Amygdala (tissue), 56 donors: ENCODE data around the gene PTPRG.
"Not testable (repeated sequence)": the region's sequence is repeated elsewhere in the genome, so short reads cannot be mapped to it uniquely, and the experiment has no call there.

Experiments used
- DNase-seq, 56 donors: peaks; one replicate each; lab custom pipeline; 2025; lab: John Stamatoyannopoulos, UW

The PTPRG gene

GRCh38 chr3:61679026-61679425 is 117.7 kb downstream of the PTPRG start:
- DNase-seq: no peak

- DNase-seq: no peak
Observed at GRCh38 chr3:61680617-61681016, 119.2 kb downstream of the PTPRG start.

GRCh38 chr3:61681636-61682035 is 120.3 kb downstream of the PTPRG start:
- no peak for DNase-seq

DNA sequence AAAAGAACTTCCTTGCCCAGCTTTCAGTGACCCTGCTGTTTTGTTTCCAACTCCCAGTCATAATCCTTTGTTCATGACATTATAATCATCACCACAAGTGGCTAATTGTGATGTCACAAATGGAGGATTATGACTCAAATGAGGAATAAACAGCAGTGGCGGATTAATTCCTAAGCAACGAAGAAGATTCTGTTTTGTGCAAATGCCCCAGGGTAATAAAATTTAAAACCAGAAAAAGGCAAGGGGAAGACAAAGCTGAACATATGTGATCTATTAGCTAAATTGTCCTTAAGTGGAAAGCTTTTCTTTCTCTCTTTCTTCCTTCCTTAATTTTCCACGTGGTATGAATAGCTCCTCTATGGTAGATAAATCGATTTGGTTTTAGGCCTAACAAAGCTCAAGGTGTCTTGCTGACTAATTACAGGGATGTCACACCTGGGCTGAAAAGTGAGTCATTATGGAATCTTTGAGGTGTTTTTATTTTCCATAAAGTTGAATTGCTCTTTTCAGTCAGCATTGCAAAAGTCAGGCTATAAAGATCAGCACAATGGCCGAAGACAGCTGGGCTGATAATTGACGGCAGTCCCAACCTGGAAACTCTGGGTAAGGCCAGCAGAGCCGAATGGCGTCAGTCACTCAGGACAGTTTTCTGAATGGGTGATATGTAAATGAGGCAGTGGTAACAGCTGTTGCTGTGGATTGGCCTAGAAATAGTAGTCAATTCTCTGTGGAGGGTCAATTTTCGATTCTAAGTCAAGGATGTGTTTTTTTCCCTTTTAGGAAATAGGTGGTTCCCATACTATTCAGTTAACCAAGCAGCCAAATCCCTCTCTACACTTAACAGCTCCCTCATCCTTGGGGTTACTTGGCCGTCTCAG is 121.5 kb downstream of the PTPRG start:
- DNase-seq: no peak

GRCh38 chr3:61683549-61684236 is 122.3 kb downstream of the PTPRG start:
- DNase-seq: no peak

- DNase-seq: no peak
Observed at GRCh38 chr3:61684386-61684785, 123.0 kb downstream of the PTPRG start.

- no peak for DNase-seq
Observed at GRCh38 chr3:61685755-61686154, 124.4 kb downstream of the PTPRG start.

GRCh38 chr3:61686228-61686648 is 124.9 kb downstream of the PTPRG start:
- no peak for DNase-seq

DNA sequence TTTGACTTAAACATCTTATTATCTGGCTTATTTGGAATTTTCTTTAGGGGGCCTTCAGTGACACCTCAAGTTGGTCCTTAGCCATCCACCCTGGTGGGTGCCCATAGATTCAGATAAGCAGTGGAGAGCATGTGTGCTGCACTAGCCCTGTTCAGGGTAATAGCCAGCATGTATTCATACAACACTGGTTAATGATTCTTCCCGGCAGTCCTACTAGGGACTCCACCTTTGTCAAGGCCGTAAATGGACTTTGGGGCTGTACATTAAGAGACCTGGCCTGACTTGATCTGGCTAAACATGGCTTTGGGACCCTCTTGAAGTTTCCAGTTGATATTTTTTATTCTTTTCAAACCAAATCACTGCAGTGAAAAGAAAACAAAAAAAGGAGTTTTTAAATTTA is 125.8 kb downstream of the PTPRG start:
- DNase-seq: no peak

GRCh38 chr3:61687663-61688306 is 126.4 kb downstream of the PTPRG start:
- DNase-seq: no peak

DNA sequence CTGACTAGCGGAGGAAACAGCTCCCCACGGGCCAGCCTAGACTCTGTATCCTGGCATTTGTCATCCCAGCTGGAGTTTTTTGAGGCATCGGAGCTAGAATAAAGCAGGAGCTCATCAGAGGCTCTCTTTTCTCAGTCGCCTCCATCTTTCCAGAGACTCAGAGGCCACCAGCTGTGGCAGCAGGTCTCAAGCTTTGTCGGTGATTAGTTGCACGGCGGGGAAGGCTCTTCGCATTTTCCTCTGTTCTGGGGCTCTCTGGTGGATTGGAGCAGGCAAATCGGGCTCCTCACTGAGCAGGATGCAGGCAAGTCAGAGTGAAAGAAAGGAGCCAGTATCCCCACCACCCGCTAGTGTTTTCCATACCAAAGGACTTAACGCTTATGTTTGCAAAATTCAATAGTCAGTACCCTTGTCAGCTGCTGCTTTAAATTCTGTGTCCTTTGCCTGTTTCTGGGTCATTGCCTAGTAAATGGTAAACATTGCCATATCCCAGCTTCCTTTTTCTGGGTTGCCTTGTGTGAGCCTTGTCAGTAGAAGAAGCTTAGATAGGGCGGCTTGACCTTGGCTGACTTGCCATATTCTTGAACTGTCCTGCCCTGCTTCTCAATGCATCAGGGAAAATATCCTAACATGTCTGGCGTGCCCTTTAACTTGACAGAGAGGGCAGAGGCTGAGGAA is 127.1 kb downstream of the PTPRG start:
- peak in 1 of 56 donors; percentile 1 for DNase-seq

- no peak for DNase-seq
Observed at GRCh38 chr3:61690016-61690415, 128.6 kb downstream of the PTPRG start.

DNA sequence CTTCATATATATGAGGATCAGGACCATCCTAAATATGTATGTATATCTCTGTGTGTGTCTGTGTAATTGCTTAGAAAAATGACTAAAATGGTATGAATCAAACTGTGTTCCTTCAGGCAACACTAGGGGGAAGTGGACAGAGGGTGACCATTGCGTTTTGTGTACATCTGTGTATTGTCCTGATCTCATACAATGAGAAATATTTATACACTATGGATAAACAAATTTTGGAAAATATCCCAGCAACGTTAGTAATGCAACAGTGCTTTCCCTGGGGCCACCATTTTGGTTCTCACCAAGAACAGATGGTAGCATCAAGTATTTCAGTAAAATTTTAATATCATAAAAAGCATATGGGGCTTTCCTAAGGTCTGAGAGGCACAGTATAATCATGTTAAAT is 130.1 kb downstream of the PTPRG start:
- DNase-seq: no peak

DNA sequence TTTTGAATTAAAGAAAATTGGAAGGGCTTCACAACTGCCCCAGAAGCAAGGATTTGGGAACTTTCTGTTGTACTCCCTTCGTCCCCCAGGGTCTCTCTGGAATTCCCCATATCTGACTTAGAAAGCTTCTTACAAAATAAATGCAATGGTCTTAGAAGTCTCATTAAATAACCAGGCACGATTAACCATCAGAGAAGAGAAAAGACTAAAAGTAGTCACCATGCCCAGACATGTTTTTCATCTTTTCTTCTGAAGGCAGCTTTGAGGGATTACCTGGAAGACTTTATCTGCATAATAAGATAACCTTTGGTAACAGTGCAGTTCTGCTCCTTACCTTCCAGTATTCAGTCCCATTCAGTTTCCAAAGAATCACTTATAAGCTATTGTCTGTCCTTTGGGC is 135.9 kb downstream of the PTPRG start:
- DNase-seq: no peak

DNA sequence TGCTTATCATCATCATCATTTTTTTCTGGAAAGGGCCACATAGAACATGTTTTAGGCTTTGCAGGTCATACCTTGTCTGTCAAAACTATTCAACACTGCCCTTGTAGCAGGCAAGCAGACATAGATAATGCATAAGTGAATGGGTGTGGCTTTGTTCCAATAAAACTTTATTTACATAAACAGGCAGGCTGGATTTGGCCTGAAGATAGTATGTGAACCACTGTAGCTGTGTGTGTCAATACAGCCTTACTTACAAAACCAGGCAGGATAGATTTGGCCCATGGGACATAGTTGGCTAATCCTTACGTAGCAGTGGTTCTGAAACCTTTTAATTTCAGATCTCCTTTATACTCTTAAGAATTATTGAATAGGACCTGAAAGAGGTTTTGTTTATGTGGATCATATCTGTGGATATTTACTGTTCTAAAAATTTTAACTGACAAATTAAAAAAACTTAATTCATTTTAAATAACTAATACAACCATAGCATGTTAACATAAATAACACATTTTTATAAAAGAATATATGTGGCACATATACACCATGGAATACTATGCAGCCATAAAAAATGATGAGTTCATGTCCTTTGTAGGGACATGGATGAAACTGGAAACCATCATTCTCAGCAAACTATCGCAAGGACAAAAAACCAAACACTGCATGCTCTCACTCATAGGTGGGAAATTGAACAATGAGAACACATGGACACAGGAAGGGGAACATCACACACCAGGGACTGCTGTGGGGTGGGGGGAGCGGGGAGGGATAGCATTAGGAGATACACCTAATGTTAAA is 137.1 kb downstream of the PTPRG start:
- DNase-seq: not testable (repeated sequence)

DNA sequence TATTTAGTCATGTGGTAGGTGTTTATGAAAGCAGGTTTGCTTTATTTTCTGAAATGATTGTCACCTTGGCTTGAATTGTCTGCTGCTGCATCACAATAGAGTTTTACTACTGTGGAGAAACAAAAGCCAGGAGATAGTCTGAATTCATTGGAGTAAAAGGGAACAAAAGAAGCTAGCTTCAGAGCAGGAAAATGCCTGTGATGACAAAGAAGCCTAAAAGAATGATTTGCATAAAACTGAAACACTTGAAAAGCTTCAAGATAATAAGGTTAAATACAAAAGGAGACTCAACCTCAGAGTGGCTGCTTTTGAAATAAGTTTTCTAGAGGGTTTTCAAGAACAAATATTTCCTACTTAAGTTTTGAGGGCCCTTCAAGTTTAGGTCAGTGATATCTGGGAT is 138.3 kb downstream of the PTPRG start:
- no peak for DNase-seq

- no peak for DNase-seq
Observed at GRCh38 chr3:61701011-61701410, 139.6 kb downstream of the PTPRG start.

GRCh38 chr3:61702453-61702852 is 141.1 kb downstream of the PTPRG start:
- no peak for DNase-seq

GRCh38 chr3:61704807-61705206 is 143.4 kb downstream of the PTPRG start:
- DNase-seq: no peak

DNA sequence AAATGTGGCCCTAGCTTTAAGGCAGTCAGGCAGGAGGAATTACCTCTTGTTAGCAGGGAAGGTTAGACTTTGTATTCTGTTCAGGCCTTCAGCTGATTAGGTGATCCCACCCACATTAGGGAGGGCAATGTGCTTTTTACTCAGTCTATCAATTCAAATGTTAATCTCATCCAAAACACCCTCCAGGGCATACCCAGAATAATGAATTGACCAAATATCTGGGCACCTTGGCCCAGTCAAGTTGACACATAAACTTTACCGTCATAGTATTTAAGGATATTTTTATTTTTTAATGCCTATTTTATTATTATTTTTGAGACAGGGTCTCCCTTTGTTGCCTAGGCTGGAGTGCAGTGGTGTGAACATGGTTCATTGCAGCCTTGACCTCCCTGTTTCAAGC is 146.1 kb downstream of the PTPRG start:
- DNase-seq: no peak
